ENCODE measurements around the gene NTF3. TPM values are rescaled to one million over a fixed set of nuclear protein-coding genes. Genes with fewer than 3 reads are reported as not detected.

The NTF3 gene
- total RNA-seq, 1 experiment from 2014 or later, result not detected

- Histone ChIP-seq H3K79me2 (ENCODE audit: insufficient read depth, low read length) (no peaks in the 10 kb centered on the region), H2AFZ (ENCODE audit: low read depth, low read length, poor library complexity, severe bottlenecking) (no peak overlapping the region), H3K9me3 (ENCODE audit: control insufficient read depth in 1 of 2, insufficient read depth in 1 of 2, low read depth in 1 of 2, low read length in 2 of 2) (no peaks in the 10 kb centered on the region), H3K9me2 (ENCODE audit: insufficient read depth) (no peaks in the 10 kb centered on the region), H3K4me3 (replicated peaks in 1 of 2; ENCODE audit: low read depth in 1 of 2, low read length in 2 of 2) (no peak overlapping the region), H3K27ac (ENCODE audit: low read depth, low read length) (no peak overlapping the region), H3K36me3 (ENCODE audit: control insufficient read depth in 1 of 2, insufficient read depth in 2 of 2, low read length in 2 of 2) (no peaks in the 10 kb centered on the region), H4K20me1 (ENCODE audit: insufficient read depth) (no peaks in the 10 kb centered on the region), H3K4me2 (ENCODE audit: low read length) (no peak overlapping the region), H3K9ac (ENCODE audit: low read length) (no peak overlapping the region), H3K4me1 (ENCODE audit: control insufficient read depth in 1 of 2, insufficient read depth in 2 of 2, low read length in 2 of 2) (no peaks in the 10 kb centered on the region; a peak in 1 of 4 replicates), H3K27me3 (ENCODE audit: insufficient read depth, low read length) (no peaks in the 10 kb centered on the region; the same call in 1 of the 2 replicates)
- no peak for DNase-seq (ENCODE audit: low read depth, low spot score)
- ChIA-PET CTCF (no interaction called here), RAD21 (ENCODE audit: low non-redundant PET in 1 of 2, low total read pairs in 2 of 2, uncharacterized antibody in 2 of 2, unreplicated experiment in 2 of 2) (no interaction called here), POLR2A (no interaction called here)
- no TSS peak for BruUV-seq (replicated peaks)
- no peak for TF ChIP-seq EGR1 (IDR thresholded peaks at IDR 0.05; ENCODE audit: low read depth)
- no peak for TF ChIP-seq ATF3 (IDR thresholded peaks at IDR 0.05)
- TF ChIP-seq CBX3 (IDR thresholded peaks at IDR 0.05; ENCODE audit: low read depth), result no peak
- no peak for TF ChIP-seq TCF7L2 (IDR thresholded peaks at IDR 0.05; ENCODE audit: borderline replicate concordance, extremely low read depth, insufficient read depth, insufficient read length)
- no peak for TF ChIP-seq ZFX (IDR thresholded peaks at IDR 0.05)
- ATAC-seq, result no peak
- intact Hi-C loops (cut with micrococcal nuclease), result loop anchor here (5.0 kb wide), 1 partner anchor 342 kb away; no protein-coding TSS in a partner anchor
Observed at GRCh38 chr12:5514545-5514944, 82.6 kb downstream of the NTF3 start.

GRCh38 chr12:5515458-5515857, 83.5 kb downstream of the NTF3 start:
- no peaks in the 10 kb centered on the region; a peak in 1 of 4 replicates for H3K4me1 ChIP-seq (ENCODE audit: control insufficient read depth in 1 of 2, insufficient read depth in 2 of 2, low read length in 2 of 2)

More at GRCh38 chr12:5515458-5515857, 83.5 kb downstream of the NTF3 start:
- Histone ChIP-seq H3K9me2 (ENCODE audit: insufficient read depth) (no peaks in the 10 kb centered on the region), H3K4me2 (ENCODE audit: low read length) (no peak overlapping the region), H3K27ac (ENCODE audit: low read depth, low read length) (no peak overlapping the region), H3K9ac (ENCODE audit: low read length) (no peak overlapping the region), H3K79me2 (ENCODE audit: insufficient read depth, low read length) (no peaks in the 10 kb centered on the region), H4K20me1 (ENCODE audit: insufficient read depth) (no peaks in the 10 kb centered on the region), H2AFZ (ENCODE audit: low read depth, low read length, poor library complexity, severe bottlenecking) (no peak overlapping the region), H3K9me3 (ENCODE audit: control insufficient read depth in 1 of 2, insufficient read depth in 1 of 2, low read depth in 1 of 2, low read length in 2 of 2) (no peaks in the 10 kb centered on the region), H3K27me3 (ENCODE audit: insufficient read depth, low read length) (peaks cover 6% of the 10 kb centered on the region; the same call in 1 of the 2 replicates), H3K36me3 (ENCODE audit: control insufficient read depth in 1 of 2, insufficient read depth in 2 of 2, low read length in 2 of 2) (no peaks in the 10 kb centered on the region), H3K4me3 (replicated peaks in 1 of 2; ENCODE audit: low read depth in 1 of 2, low read length in 2 of 2) (no peak overlapping the region)
- ATAC-seq (no peak), DNase-seq (ENCODE audit: low read depth, low spot score) (no peak)
- TF ChIP-seq SRF (IDR thresholded peaks at IDR 0.05; ENCODE audit: low read depth) (no peak), SP1 (IDR thresholded peaks at IDR 0.05; ENCODE audit: low read depth) (no peak), ZFX (IDR thresholded peaks at IDR 0.05) (no peak), POLR2A (IDR thresholded peaks at IDR 0.05; ENCODE audit: borderline replicate concordance, extremely low read depth, insufficient read depth, insufficient read length) (no peak), ZNF274 (IDR thresholded peaks at IDR 0.05; ENCODE audit: low read depth, low read length) (no peak), CEBPB (IDR thresholded peaks at IDR 0.05; ENCODE audit: low read depth) (no peak), CTCF (IDR thresholded peaks at IDR 0.05 in 2 of 3, conservative IDR thresholded peaks at IDR 0.05 in 1 of 3; ENCODE audit: borderline replicate concordance in 1 of 3, insufficient read depth in 1 of 3, low read depth in 2 of 3, low read length in 2 of 3) (no peak), YY1 (IDR thresholded peaks at IDR 0.05; ENCODE audit: extremely low read depth, insufficient replicate concordance, low read depth, low read length) (no peak), ELF1 (IDR thresholded peaks at IDR 0.05; ENCODE audit: borderline replicate concordance, low read depth) (no peak), CBX3 (IDR thresholded peaks at IDR 0.05; ENCODE audit: low read depth) (no peak), RAD21 (IDR thresholded peaks at IDR 0.05; ENCODE audit: low read depth) (no peak), ATF3 (IDR thresholded peaks at IDR 0.05) (no peak), EZH2phosphoT487 (IDR thresholded peaks at IDR 0.05; ENCODE audit: borderline replicate concordance) (no peak), JUND (IDR thresholded peaks at IDR 0.05) (no peak), SIN3A (IDR thresholded peaks at IDR 0.05; ENCODE audit: low read depth) (no peak)
- BruUV-seq (replicated peaks), result no TSS peak
- intact Hi-C loops (cut with micrococcal nuclease), result no loop called here
- ChIA-PET CTCF (no interaction called here), RAD21 (ENCODE audit: low non-redundant PET in 1 of 2, low total read pairs in 2 of 2, uncharacterized antibody in 2 of 2, unreplicated experiment in 2 of 2) (no interaction called here), POLR2A (no interaction called here)
